HUDEP-2 (cell line): ENCODE results near the gene SLC17A6.

ENCODE experiments used
- DNase-seq, 76 experiments: peaks; one replicate each; lab custom pipeline; 2025; ENCODE audit not compliant: unreplicated experiment in 76 of 76; lab: John Stamatoyannopoulos, UW

The SLC17A6 gene

DNA sequence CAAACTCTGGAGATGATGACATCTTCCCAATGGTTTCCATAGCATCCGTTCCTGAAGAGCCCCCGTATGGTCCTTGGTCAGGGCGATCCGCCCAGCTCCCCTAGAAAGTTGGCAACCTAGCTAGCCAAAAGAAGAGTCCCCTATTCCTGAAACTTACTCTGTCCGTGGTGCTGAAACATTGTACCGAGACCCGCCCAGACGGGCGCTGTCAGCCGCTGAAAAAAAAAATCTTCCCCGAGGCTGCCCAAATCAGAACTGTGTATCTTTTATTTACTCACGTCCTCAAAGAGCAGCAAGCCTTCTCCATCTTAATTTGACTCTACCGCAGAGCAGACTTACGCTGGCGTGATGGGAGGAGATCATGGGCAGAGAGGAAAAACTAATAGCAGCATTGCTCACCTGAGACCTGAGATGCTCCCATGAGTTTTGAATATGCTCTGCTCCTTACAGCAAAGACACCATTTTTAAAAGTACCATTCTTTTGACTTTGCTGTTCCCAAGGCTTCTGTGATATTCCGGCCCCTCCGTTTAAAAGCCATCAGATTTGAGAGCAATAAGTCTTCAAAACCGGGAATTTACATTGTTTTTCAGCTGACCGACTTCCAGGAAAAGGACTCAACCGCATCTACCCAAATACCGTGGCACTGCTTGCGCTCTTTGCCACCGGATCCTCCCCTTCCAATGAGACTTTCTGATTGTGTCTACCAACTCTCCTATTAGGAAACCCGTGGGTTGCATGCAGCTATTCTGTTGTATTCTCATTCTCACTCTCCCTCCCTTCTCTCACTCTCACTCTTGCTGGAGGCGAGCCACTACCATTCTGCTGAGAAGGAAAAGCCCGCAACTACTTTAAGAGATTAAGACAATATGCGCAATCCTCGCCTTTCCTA is at the start of gene SLC17A6:
Gene SLC17A6 (plus strand): TSS at position 786 of the 890 bp plus-strand sequence. CDS start 153 bp downstream, outside the sequence.
- peak in 23 of 76 experiments; percentile 2 to 44 (median 11) for DNase-seq

DNA sequence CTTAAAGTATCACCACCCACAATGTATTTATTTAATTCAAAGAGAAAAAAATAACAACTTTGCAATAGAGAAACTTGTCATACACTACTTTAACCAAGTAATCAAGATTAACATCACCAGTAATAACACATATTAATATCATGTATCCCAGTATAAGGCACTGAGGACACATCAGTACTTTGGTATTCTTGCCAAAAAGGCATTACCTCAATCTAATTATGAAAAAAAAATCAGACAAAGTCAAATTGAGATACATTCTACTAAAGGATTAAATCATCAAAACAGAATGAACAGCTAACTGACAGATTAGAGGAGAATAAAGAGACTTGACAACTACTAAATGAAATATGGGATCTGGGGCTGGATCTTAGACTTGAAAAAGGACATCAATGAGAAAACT is 35.8 kb upstream of the SLC17A6 start:
- no peak for DNase-seq

DNA sequence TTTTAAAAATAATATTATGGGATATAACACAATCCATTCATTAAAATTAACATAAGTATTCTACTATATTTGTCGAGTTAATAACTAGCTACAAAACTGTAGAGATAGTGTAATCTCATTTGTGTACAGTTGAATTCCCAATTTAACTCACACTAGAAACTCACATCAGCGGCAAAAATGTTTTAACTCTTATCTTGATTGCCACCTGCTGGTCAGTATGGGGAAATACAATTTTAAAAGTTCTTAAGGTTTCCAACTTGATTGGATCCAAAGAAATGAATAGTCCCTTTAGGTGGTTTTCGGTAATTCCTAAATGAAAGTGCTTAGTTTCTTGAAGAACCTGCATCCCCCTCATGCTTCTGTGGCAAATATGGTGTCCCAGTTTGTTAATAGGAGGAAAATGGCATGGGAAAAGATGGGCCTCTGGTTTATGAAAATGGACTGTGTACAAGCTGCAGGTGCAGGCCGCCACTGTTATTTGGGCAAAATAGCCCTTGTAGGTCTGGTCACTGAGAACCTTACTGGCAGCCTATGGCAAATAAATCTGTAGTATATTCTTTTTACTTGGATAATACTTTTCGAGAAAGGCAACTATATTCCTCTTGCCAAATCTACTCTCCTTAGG is 33.7 kb upstream of the SLC17A6 start:
- peak in 13 of 76 experiments; percentile 1 to 24 (median 8) for DNase-seq

DNA sequence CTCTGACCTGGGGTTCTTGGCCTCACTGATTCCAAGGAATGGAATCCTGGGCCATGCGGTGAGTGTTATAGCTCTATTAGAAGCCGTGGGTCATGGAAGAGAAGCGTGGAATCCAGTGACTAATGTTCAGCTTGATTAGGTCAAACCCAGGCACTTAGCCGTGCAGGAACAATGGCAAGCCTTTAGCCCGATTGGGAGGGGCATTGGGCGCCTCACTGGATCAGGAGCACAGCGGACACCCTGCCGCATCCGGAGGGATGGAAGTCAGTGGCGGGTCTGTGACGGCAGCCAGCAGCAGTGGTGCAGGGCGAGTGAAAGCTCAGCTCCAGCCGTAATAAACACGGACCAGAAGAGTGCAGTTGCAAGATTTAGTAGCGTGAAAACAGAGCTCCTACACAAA is 20.5 kb upstream of the SLC17A6 start:
- no peak for DNase-seq

DNA sequence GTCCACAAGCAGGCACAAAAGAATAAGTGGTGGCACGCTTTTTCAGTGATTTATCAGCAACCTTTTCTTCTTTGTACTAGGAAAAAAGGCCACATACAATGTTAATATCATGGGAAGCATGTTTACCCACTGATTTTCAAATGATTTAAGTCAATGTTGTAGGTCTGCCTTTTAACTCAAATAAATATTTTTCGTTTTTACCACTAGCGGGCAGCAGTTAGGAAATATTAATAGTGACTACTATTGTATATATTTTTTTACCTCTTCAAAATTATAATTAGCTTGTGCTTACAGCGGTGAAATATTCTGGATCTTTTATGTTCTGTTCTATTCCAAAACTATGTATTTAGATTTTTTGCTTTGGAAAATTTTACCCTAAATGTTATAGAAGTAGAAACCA is 6.4 kb upstream of the SLC17A6 start:
- no peak for DNase-seq

DNA sequence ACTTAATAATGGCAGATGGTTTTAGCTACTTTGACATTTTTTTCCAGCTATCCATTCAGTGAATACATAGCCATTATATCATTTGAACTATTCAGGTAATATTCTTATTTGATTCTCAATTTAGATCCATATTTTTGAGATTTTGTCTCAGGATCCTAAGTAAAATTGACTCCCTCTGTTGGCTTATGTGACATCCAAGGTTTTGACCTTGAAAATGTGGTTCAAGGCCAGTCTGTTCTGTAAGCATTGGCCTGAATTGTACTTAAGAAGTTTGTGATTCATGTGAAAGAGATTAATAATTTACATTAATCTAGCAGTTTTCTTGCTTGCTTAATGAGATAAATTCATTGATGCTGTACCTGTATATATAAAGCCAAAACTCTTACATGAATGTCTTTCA is 1.6 kb upstream of the SLC17A6 start:
- DNase-seq: no peak

DNA sequence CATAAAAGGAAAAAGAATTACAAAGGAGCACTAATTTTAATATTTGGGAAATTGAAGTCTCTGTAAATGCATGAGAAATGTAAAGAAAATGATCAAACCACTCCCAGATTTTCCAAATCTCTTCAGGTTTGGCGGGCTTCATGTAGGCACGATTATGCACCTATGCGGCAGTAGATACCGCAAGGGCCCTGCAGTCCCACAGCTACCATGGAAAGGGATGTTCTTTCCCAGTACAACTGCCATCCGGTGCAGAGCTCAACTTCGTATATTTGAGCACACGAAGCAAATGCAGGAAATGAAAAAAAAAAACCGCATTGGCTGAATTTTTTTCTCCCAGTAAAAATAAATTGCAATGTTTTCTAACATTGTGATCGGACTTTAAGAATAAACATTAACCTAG is 1.4 kb downstream of the SLC17A6 start:
- no peak for DNase-seq

DNA sequence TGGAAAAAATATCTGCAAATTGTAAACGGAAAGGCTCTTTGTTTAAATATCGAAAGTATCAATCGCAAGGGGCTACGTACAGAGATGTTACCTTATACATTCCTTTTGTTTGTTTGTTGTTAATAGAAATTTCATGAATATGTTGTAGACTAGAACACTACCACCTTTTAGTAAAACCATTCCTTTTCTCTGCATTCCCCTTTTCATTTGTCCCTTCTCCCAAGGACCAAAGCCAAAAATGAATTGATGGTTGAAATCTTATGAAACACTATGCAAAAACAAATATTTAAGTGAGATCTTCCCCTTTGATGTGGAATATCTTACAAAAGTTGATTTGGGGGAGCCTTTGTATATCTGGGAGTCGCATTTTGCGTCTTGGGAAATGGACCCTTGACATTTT is 2.1 kb downstream of the SLC17A6 start:
- DNase-seq: no peak

DNA sequence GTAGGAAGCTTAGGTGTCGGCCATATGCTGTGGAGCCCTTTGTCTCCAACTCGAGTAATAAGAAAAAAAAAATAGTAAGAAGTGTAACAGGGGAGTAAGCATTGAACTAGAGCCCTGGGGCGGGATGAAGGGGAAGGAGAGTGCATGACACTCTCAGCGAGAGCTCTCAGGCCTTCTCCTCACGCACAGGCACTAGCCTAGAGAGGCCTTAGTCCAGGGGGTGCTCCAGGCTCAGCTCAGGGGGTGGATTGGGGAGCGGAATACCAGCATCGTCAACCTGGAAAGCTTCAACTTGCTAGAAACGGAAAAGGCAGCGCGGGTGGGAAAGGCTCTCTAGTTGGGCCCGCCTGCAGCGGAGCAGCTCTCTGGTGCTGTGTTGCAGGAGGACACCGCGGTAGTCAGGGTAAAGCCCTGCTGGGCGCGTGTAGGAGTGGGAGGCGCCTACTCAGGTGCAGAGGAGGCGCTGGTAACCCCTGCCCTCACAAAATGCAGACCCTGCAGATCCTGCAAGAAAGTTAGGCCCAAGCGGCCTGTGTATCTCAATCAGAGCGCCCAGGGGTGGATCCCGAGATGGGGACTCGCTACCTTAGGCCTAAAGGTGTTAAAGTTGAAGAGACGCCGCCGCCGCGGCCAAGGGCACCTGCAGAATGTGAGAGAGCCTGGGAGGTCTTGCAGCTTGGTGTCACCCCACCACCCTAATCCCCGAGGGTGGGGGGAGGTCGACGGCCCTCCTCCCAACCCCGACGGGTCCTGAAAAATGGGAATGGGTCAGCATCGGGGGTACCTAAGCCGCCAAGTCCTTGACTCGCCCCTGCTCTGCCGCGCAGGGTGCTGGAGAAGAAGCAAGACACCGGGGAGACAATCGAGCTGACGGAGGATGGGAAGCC is 2.8 kb downstream of the SLC17A6 start:
- no peak for DNase-seq

DNA sequence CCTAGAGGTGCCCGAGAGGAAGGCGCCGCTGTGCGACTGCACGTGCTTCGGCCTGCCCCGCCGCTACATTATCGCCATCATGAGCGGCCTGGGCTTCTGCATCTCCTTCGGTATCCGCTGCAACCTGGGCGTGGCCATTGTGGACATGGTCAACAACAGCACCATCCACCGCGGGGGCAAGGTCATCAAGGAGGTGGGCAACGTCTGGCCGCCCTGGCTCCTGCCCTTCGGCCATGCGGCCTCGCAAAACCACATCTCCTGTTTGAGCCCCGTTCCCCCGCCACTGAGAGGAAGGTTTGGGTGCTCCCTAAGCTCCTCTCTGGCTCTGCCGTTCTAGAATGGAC is 3.4 kb downstream of the SLC17A6 start:
- no peak for DNase-seq

DNA sequence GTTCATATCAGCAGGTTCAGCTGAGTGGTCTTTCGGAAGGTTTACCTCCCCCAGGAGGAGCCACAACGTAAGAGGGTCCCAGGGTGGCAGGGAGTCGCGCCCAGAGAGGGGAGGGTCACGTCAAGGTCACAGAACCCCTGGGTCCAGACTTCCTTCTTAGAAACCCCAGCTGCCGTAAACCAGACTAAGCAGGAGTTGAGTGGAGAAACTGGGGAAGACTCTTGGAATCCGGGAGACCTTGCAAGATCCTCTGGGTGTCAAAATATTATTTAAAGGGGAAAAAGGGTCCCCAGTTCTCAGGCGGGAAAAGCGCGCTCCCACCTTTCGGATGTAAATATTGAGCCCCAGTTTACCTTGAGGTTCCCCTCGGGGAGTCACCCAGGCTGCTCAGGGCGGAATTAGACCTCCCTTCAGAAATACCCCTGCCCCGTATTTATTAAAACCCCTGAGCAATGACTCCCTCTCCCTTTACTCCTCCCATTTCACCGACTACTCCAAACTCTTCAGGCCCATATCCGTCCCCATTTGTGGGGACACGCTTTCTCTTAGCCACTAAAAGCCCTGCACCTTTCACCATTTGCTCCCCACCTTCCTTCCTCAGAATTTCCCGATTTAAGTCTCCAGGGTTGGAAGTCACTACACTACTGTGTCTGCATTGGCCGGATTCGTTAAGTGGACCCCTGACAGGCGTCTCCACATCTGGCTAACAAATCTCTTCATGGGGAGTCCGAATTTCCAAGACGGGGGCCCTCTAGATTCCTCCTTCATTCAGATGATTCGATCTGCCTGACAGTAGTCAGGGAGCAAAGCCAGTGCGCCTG is 4.2 kb downstream of the SLC17A6 start:
- no peak for DNase-seq

DNA sequence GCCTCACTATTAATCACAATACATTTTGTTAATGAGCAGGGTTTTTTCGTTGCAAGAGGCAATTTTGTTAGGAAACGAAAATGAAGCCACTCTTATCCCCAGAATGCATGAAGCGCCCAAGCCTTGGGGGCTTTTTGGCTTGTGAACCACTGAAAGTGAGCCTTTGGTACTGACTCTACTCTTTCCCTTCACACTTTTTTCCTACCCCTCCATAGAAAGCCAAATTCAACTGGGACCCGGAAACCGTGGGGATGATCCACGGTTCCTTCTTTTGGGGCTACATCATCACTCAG is 4.8 kb downstream of the SLC17A6 start:
- DNase-seq: no peak

DNA sequence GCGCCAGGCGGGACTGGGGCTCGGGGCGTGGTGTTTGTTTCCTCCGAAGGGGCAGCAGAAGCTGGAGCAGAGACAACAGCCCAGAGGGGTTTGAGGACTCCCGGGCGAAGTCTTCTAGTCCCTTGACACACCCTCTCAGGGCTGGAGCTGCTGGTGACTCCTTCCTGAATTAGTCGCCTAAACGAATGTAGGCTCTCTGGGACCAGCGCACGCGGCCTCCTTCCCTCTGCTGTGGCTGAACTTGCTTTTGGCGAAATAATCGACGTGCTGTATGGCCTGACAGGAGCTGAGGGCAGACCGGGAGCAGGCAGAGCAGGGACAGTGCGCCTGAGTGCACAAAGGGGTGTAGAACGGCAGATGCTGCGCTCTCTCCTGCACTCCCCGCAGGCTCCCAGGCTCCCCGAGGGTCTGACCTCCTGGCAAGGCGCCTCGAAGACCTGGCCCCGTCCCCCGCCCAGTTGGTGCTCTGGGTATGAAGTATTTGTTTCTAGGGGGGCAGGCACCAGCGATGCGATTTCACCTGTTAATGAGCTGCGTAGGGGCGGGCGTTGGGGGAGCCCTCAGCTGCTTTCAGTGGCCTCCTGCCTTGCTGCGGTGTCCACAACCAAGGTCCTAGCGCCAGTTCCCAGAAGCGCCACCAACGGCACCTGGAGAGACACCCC is 5.3 kb downstream of the SLC17A6 start:
- DNase-seq: no peak

DNA sequence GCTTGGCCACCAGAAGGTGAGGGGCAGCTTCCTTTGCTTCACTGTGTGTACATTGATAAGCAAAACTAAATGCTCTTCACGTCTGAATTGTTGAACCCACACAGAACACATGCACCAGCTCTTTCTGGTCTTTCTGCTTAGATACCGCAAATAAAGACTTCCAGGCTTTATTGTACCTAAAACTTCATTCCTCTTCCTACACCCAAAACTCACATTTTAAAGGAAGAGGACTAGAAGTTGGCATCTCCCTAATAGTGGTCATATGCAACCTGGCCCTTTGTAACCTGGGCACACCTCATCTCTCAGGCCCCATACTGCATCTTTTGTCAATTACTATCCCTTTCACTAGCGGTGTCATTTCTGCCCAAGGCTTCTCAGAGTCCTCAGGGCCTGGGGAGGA is 5.9 kb downstream of the SLC17A6 start:
- no peak for DNase-seq

DNA sequence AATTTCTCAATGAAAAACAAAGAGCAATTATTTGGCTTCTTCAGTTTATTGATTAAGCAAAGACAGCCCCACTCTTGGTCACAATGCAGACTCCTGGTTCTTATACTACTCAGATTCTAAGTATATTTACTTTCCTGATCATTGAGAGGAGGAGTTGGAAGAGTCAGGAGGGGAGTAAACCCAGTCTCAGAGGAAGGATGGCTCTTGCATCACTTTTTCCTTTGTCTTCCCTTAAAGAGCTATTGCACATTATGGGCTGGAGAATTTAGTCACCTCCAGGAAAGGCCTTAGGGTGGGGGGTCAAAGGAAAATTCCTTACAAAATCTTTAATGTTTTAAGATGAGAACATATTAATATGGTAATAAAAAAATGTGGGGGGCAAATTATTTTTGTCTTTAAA is 8.1 kb downstream of the SLC17A6 start:
- no peak for DNase-seq

DNA sequence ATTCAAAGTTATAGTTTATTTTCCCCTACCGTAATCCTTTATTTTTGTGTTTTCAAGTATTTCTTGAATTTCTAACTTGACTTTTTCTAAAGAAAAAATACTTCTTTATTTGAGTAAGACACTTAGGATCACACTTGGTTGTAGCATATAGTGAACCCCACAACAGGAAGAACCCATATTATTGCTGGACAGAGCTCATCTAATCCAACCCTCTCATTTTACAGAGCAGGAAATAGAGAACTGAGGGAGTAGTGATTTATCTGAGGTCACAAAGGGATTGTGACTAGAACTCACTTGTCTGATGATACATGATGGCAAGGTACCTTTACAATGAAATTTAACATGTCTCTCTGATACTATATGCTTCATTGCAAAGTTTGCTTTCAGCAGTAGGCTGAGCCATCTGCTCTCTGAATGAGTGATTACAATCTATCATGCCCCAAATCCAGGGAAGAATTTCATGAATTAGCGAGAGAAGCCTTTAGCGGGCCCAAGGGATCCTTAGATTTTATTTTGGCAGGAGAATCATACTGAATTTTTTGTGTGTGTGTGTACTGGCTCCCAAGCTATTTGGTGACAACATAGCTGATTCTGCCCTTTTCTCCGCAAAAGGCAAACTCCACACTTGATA is 9.8 kb downstream of the SLC17A6 start:
- no peak for DNase-seq

DNA sequence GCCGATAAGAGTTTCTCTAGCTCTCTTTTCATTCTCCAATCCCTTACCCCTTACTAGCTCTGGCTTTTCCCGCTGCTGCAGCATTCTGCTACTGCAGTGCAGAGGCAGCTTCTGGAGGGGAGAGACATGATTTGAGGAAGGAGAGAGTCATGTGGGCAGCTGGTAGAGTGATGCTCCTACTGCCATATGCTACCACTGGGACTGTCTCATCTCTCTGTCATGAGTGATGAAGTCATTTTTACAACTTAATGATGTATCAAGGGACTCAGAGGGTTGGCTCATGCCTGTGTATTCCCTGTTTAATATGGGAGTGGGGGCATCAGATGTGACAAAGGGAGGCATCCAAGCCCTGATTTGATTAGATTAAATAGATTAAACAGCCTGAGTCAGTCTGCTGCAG is 11.3 kb downstream of the SLC17A6 start:
- no peak for DNase-seq

DNA sequence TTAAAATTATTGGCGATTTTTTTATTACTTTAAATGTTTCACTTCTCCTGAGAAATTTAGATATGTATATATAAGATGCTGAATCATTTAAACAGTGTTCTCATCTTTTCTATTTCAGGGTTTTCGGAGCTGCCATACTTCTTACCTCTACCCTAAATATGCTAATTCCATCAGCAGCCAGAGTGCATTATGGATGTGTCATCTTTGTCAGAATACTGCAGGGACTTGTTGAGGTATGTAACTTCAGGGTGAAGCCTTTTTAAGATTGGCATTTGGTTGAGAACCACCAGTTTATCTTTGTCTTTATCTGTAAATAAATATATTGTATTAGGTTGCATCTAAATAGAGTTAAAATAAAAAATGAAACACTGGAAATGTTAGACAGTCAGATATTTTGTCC is 21.1 kb downstream of the SLC17A6 start:
- DNase-seq: no peak

DNA sequence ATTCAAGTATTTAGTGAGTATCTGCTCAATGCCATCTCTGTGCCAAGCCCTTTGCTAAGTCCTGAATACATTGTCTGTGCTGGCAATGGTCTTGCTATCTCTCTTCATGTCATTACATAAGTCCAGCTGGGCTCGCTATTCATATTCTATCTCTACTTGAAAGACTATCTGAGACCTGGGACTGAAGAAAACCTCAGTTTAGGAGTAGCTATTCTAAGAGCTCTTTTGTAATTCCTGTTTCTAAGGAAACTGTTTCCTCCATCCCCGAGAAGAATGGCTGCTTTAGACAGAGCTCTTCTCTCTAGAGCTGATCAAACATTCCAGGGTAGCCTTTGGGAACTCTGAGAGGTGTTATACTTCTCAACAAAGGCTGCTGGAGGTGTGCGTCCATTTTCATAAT is 33.0 kb downstream of the SLC17A6 start:
- DNase-seq: no peak

DNA sequence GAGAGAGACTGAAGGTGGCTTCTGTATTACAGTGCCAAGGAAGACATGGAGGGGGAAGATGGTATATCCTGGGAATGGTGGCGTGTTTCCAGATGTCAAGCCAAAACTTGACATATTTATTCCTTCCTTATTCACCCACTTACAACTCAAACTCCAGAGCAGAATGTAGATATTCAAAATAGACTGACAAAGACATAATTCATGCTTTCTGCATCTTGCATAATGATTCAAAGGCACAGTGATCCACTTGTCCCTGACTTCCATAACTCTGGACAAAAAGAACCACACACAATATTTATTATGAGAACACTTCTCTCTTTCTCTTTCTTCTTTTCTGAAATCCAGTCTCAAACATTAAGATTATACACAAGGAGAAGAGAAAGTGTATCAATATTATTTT is 48.9 kb downstream of the SLC17A6 start:
- DNase-seq: no peak
